ENCODE results near the gene DPEP3.

DNA sequence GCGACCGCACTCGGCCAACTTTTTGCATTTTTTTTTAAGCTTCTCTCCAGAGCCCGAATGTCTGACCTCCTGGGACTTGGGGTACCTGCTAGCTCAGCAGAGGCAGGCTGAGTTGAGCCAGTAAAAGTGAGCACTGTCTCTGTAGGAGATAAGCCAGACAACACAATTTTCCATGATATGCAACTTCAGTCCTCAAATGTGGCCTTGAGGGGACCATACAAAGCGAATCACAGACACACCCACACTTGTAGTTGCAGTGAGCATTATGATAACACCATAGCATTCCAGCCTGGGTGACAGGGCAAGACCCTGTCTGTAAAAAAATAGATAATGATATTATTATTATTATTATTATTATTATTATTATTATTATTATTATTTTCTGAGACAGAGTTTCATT lies 16.4 kb upstream of the DPEP3 start:
- TF ChIP-seq EZH2 (IDR thresholded peaks at IDR 0.05; ENCODE audit: insufficient read depth, poor library complexity, severe bottlenecking), result no peak
- no peak for TF ChIP-seq EZH2phosphoT487 (IDR thresholded peaks at IDR 0.05; ENCODE audit: insufficient read depth, low read depth)

All from GM23248 (cell line).